ENCODE data around the gene REL.

The REL gene

GRCh38 chr2:60934165-60934722 lies 52.9 kb downstream of the REL start:
- TF ChIP-seq MAX (IDR thresholded peaks at IDR 0.05) (no peak), REST (IDR thresholded peaks at IDR 0.05; ENCODE audit: low read depth) (no peak), EP300 (IDR thresholded peaks at IDR 0.05; ENCODE audit: borderline replicate concordance) (no peak)

GRCh38 chr2:60936757-60937156 lies 55.4 kb downstream of the REL start:
- TF ChIP-seq MAX (IDR thresholded peaks at IDR 0.05) (no peak), NFIC (IDR thresholded peaks at IDR 0.05) (no peak), RAD21 (IDR thresholded peaks at IDR 0.05; ENCODE audit: low read depth) (no peak), YY1 (IDR thresholded peaks at IDR 0.05; ENCODE audit: low read depth) (no peak), USF1 (IDR thresholded peaks at IDR 0.05) (no peak), REST (IDR thresholded peaks at IDR 0.05; ENCODE audit: low read depth) (no peak), TEAD4 (IDR thresholded peaks at IDR 0.05) (no peak), FOXM1 (IDR thresholded peaks at IDR 0.05; ENCODE audit: borderline replicate concordance, low read depth) (no peak), EP300 (IDR thresholded peaks at IDR 0.05; ENCODE audit: borderline replicate concordance) (no peak), TAF1 (IDR thresholded peaks at IDR 0.05; ENCODE audit: low read depth) (no peak), TCF12 (IDR thresholded peaks at IDR 0.05; ENCODE audit: low read depth) (no peak), CEBPB (IDR thresholded peaks at IDR 0.05) (no peak), CREB1 (IDR thresholded peaks at IDR 0.05; ENCODE audit: low read depth) (no peak), EGR1 (IDR thresholded peaks at IDR 0.05) (no peak), ZBTB7A (IDR thresholded peaks at IDR 0.05; ENCODE audit: low read depth) (no peak)

- TF ChIP-seq EP300 (IDR thresholded peaks at IDR 0.05; ENCODE audit: borderline replicate concordance) (no peak), REST (IDR thresholded peaks at IDR 0.05; ENCODE audit: low read depth) (no peak), YY1 (IDR thresholded peaks at IDR 0.05; ENCODE audit: low read depth) (no peak), RAD21 (IDR thresholded peaks at IDR 0.05; ENCODE audit: low read depth) (no peak), ZBTB7A (IDR thresholded peaks at IDR 0.05; ENCODE audit: low read depth) (no peak), TEAD4 (IDR thresholded peaks at IDR 0.05) (no peak), EGR1 (IDR thresholded peaks at IDR 0.05) (no peak), USF1 (IDR thresholded peaks at IDR 0.05) (no peak), CREB1 (IDR thresholded peaks at IDR 0.05; ENCODE audit: low read depth) (no peak), TCF12 (IDR thresholded peaks at IDR 0.05; ENCODE audit: low read depth) (no peak), NFIC (IDR thresholded peaks at IDR 0.05) (no peak), TAF1 (IDR thresholded peaks at IDR 0.05; ENCODE audit: low read depth) (no peak), CEBPB (IDR thresholded peaks at IDR 0.05) (no peak), MAX (IDR thresholded peaks at IDR 0.05) (no peak), FOXM1 (IDR thresholded peaks at IDR 0.05; ENCODE audit: borderline replicate concordance, low read depth) (no peak)
Measured at GRCh38 chr2:60938301-60938700, 56.9 kb downstream of the REL start.

- TF ChIP-seq MAX (IDR thresholded peaks at IDR 0.05) (no peak), CEBPB (IDR thresholded peaks at IDR 0.05) (no peak), EP300 (IDR thresholded peaks at IDR 0.05; ENCODE audit: borderline replicate concordance) (no peak), RAD21 (IDR thresholded peaks at IDR 0.05; ENCODE audit: low read depth) (no peak), TEAD4 (IDR thresholded peaks at IDR 0.05) (no peak), REST (IDR thresholded peaks at IDR 0.05; ENCODE audit: low read depth) (no peak), ZBTB7A (IDR thresholded peaks at IDR 0.05; ENCODE audit: low read depth) (no peak), YY1 (IDR thresholded peaks at IDR 0.05; ENCODE audit: low read depth) (no peak), TCF12 (IDR thresholded peaks at IDR 0.05; ENCODE audit: low read depth) (no peak), USF1 (IDR thresholded peaks at IDR 0.05) (no peak), NFIC (IDR thresholded peaks at IDR 0.05) (no peak), FOXM1 (IDR thresholded peaks at IDR 0.05; ENCODE audit: borderline replicate concordance, low read depth) (no peak), EGR1 (IDR thresholded peaks at IDR 0.05) (no peak), TAF1 (IDR thresholded peaks at IDR 0.05; ENCODE audit: low read depth) (no peak)
Measured at GRCh38 chr2:60939622-60940021, 58.2 kb downstream of the REL start.
